HG03108 (cell line): Measurements from ENCODE around the gene LATS2.

Experiments
- ATAC-seq: cut with Tn5 transposase; IDR thresholded peaks from one replicate; pipeline ENCODE4 v1.9.1; 2021; ENCODE audit warnings: moderate library complexity; ENCODE audit not compliant: unreplicated experiment

Gene LATS2

GRCh38 chr13:20994441-20994821 is 67.0 kb downstream of the LATS2 start:
- ATAC-seq = no peak

- ATAC-seq = no peak
Measured at GRCh38 chr13:20993661-20994440, 67.5 kb downstream of the LATS2 start.

- no peak for ATAC-seq
Measured at GRCh38 chr13:20993211-20993610, 68.2 kb downstream of the LATS2 start.

GRCh38 chr13:20991741-20992520 is 69.5 kb downstream of the LATS2 start:
- ATAC-seq = no peak

- ATAC-seq = no peak
Measured at GRCh38 chr13:20990910-20991525, 70.4 kb downstream of the LATS2 start.

GRCh38 chr13:20989656-20990321 is 71.6 kb downstream of the LATS2 start:
- no peak for ATAC-seq

- no peak for ATAC-seq
Measured at GRCh38 chr13:20988909-20989655, 72.3 kb downstream of the LATS2 start.

- no peak for ATAC-seq
Measured at GRCh38 chr13:20988033-20988908, 73.1 kb downstream of the LATS2 start.

- no peak for ATAC-seq
Measured at GRCh38 chr13:20987599-20987998, 73.8 kb downstream of the LATS2 start.

- no peak for ATAC-seq
Measured at GRCh38 chr13:20984879-20985278, 76.5 kb downstream of the LATS2 start.

GRCh38 chr13:20983386-20983785 is 78.0 kb downstream of the LATS2 start:
- no peak for ATAC-seq

- ATAC-seq = no peak
Measured at GRCh38 chr13:20981370-20982095, 79.9 kb downstream of the LATS2 start.

GRCh38 chr13:20980899-20981298 is 80.5 kb downstream of the LATS2 start:
- no peak for ATAC-seq

GRCh38 chr13:20980430-20980829 is 81.0 kb downstream of the LATS2 start:
- ATAC-seq = no peak

GRCh38 chr13:20977394-20977793 is 84.0 kb downstream of the LATS2 start:
- no peak for ATAC-seq

- no peak for ATAC-seq
Measured at GRCh38 chr13:20974981-20975585, 86.3 kb downstream of the LATS2 start.

GRCh38 chr13:20973886-20974425 is 87.4 kb downstream of the LATS2 start:
- ATAC-seq = no peak

GRCh38 chr13:20972731-20973130 is 88.7 kb downstream of the LATS2 start:
- no peak for ATAC-seq
